WTC11 (cell line): ENCODE data around the gene OSBPL10.

Experiments
- HMGA2 ChIP-seq: fragments of 250-450 bp; sonication (Bioruptor Pico); IDR thresholded peaks from 2 replicates; pipeline ENCODE4 v1.4.0; 2021; ENCODE audit warnings: mild to moderate bottlenecking, moderate library complexity
- NFYB ChIP-seq: sonication (generic); formaldehyde crosslinking; conservative IDR thresholded peaks from 2 replicates; pipeline ENCODE4 v1.8.0; 2022; ENCODE audit warnings: low read depth, missing genetic modification reagents
- TEAD4 ChIP-seq: sonication (generic); formaldehyde crosslinking; IDR thresholded peaks from 2 replicates; pipeline ENCODE4 v1.8.0; 2022; ENCODE audit warnings: mild to moderate bottlenecking, missing genetic modification reagents
- ZNF317 ChIP-seq: sonication (generic); formaldehyde crosslinking; IDR thresholded peaks from 2 replicates; pipeline ENCODE4 v1.8.1; 2023; ENCODE audit warnings: low read depth, mild to moderate bottlenecking, moderate library complexity, missing genetic modification reagents, borderline replicate concordance
- TF ChIP-seq, protein P1 (sequence below): fragments of 200-600 bp; IDR thresholded peaks from 2 replicates; pipeline ENCODE4 v1.8.0; 2022; ENCODE audit warnings: antibody characterized with exemption
- TF ChIP-seq, protein P2 (sequence below): sonication (generic); formaldehyde crosslinking; IDR thresholded peaks from 2 replicates; pipeline ENCODE4 v1.8.1; 2023; ENCODE audit warnings: mild to moderate bottlenecking, missing genetic modification reagents, moderate library complexity
- TF ChIP-seq, protein P3 (sequence below): sonication (generic); formaldehyde crosslinking; IDR thresholded peaks from 2 replicates; pipeline ENCODE4 v1.8.0; 2022; ENCODE audit warnings: missing genetic modification reagents

DNA sequence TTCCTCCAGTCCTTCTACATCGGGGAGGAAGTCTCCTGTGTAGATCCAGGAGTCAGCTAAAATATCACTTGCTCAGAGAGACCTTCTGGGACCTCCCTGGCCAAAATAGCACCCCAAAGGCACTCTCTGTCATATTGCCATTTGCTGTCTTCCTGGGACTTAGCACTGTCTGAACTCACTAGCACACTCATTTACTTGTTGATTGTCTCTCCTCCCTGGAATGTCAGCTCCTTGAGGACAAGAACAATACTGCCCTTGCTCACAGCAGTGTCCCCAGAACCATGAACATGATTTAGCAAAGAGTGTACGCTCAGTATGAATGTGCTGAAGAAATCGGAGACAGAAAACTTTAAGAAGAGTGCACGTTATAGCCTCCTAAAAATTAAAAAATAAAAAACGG is 245.4 kb downstream of the OSBPL10 start:
- TF ChIP-seq, protein P1, sequence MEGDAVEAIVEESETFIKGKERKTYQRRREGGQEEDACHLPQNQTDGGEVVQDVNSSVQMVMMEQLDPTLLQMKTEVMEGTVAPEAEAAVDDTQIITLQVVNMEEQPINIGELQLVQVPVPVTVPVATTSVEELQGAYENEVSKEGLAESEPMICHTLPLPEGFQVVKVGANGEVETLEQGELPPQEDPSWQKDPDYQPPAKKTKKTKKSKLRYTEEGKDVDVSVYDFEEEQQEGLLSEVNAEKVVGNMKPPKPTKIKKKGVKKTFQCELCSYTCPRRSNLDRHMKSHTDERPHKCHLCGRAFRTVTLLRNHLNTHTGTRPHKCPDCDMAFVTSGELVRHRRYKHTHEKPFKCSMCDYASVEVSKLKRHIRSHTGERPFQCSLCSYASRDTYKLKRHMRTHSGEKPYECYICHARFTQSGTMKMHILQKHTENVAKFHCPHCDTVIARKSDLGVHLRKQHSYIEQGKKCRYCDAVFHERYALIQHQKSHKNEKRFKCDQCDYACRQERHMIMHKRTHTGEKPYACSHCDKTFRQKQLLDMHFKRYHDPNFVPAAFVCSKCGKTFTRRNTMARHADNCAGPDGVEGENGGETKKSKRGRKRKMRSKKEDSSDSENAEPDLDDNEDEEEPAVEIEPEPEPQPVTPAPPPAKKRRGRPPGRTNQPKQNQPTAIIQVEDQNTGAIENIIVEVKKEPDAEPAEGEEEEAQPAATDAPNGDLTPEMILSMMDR = no peak
- TF ChIP-seq ZNF317 (CRISPR knock-in tag) = no peak
- TF ChIP-seq TEAD4 = no peak
- TF ChIP-seq NFYB (CRISPR knock-in tag) = no peak
- TF ChIP-seq HMGA2 (CRISPR knock-in tag) = no peak
- TF ChIP-seq, protein P2, sequence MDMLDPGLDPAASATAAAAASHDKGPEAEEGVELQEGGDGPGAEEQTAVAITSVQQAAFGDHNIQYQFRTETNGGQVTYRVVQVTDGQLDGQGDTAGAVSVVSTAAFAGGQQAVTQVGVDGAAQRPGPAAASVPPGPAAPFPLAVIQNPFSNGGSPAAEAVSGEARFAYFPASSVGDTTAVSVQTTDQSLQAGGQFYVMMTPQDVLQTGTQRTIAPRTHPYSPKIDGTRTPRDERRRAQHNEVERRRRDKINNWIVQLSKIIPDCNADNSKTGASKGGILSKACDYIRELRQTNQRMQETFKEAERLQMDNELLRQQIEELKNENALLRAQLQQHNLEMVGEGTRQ (CRISPR knock-in tag) = no peak
- TF ChIP-seq, protein P3, sequence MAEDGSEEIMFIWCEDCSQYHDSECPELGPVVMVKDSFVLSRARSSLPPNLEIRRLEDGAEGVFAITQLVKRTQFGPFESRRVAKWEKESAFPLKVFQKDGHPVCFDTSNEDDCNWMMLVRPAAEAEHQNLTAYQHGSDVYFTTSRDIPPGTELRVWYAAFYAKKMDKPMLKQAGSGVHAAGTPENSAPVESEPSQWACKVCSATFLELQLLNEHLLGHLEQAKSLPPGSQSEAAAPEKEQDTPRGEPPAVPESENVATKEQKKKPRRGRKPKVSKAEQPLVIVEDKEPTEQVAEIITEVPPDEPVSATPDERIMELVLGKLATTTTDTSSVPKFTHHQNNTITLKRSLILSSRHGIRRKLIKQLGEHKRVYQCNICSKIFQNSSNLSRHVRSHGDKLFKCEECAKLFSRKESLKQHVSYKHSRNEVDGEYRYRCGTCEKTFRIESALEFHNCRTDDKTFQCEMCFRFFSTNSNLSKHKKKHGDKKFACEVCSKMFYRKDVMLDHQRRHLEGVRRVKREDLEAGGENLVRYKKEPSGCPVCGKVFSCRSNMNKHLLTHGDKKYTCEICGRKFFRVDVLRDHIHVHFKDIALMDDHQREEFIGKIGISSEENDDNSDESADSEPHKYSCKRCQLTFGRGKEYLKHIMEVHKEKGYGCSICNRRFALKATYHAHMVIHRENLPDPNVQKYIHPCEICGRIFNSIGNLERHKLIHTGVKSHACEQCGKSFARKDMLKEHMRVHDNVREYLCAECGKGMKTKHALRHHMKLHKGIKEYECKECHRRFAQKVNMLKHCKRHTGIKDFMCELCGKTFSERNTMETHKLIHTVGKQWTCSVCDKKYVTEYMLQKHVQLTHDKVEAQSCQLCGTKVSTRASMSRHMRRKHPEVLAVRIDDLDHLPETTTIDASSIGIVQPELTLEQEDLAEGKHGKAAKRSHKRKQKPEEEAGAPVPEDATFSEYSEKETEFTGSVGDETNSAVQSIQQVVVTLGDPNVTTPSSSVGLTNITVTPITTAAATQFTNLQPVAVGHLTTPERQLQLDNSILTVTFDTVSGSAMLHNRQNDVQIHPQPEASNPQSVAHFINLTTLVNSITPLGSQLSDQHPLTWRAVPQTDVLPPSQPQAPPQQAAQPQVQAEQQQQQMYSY (CRISPR knock-in tag) = no peak
